ENCODE data around the gene TMX4.

The TMX4 gene

DNA sequence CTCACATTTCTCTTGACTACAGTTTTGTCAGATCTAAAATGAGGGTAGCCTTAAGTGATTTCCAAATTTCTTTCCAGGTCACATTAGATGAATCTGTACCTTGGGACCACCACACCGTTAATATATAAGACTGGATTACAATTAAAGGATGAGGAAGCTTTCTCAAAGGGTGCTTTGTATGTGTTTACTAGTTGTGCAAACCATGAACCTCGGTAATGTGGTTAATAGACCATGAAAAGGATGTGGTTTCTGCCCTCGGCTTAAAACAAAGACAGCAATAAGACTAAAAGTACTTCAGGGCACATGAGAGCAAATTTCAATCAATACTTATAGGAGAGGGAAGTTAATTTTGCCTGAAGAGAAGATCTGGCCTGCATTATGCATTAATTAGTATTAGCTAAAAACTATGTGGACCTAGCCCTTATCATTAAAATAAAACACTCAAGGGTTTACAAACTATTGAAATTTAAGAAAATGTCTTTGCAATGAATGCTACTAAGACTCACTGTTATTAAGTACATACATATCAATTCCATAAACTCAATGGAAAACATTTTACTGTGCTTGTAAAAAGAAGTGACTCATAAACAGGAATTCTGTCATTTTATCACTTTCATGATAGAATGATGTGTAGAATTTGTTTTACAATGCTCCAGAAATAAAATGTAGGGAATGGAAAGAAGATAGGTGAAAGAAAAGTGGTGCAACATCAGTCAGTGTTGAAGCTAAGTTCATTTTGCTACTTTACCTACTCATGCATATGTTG, 936 bp upstream of the TMX4 start:
- peak; percentile 91 for FAIRE-seq

GRCh38 chr20:8019998-8020247, 362 bp upstream of the TMX4 start:
- TF ChIP-seq POLR2A (IDR thresholded peaks at IDR 0.05; ENCODE audit: low read depth, low read length), result no peak
- no peak for TF ChIP-seq SPI1 (IDR thresholded peaks at IDR 0.05; ENCODE audit: low read depth, low read length)
- TF ChIP-seq PAX5 (IDR thresholded peaks at IDR 0.05; ENCODE audit: insufficient read depth, low read length, severe bottlenecking), result no peak
- no peak for TF ChIP-seq TAF1 (IDR thresholded peaks at IDR 0.05; ENCODE audit: low read depth, low read length)
- no peak for TF ChIP-seq POU2F2 (IDR thresholded peaks at IDR 0.05; ENCODE audit: low read depth, low read length)
- DNase-seq (ENCODE audit: insufficient read length, low spot score), result no peak
- FAIRE-seq, result no peak

More for the DNA sequence above, 936 bp upstream of the TMX4 start:
- no peak for DNase-seq (ENCODE audit: insufficient read length, low spot score)
- TF ChIP-seq TAF1 (IDR thresholded peaks at IDR 0.05; ENCODE audit: low read depth, low read length) (no peak), SPI1 (IDR thresholded peaks at IDR 0.05; ENCODE audit: low read depth, low read length) (no peak), POU2F2 (IDR thresholded peaks at IDR 0.05; ENCODE audit: low read depth, low read length) (no peak), POLR2A (IDR thresholded peaks at IDR 0.05; ENCODE audit: low read depth, low read length) (no peak), PAX5 (IDR thresholded peaks at IDR 0.05; ENCODE audit: insufficient read depth, low read length, severe bottlenecking) (no peak), POLR2AphosphoS5 (IDR thresholded peaks at IDR 0.05; ENCODE audit: low read depth, low read length) (no peak)

- peak; percentile 60 for DNase-seq (ENCODE audit: insufficient read length, low spot score)
- FAIRE-seq, result no peak
- TF ChIP-seq POLR2AphosphoS5 (IDR thresholded peaks at IDR 0.05; ENCODE audit: low read depth, low read length) (no peak), TAF1 (IDR thresholded peaks at IDR 0.05; ENCODE audit: low read depth, low read length) (0 out of 2 replicates have a peak, but pooled peaks have one; percentile 32), POLR2A (IDR thresholded peaks at IDR 0.05; ENCODE audit: low read depth, low read length) (no peak)
These were observed 659 bp downstream of the TMX4 start for GRCh38 chr20:8018958-8019245.

- TF ChIP-seq TAF1 (IDR thresholded peaks at IDR 0.05; ENCODE audit: low read depth, low read length) (no peak), POU2F2 (IDR thresholded peaks at IDR 0.05; ENCODE audit: low read depth, low read length) (no peak), POLR2A (IDR thresholded peaks at IDR 0.05; ENCODE audit: low read depth, low read length) (no peak), SPI1 (IDR thresholded peaks at IDR 0.05; ENCODE audit: low read depth, low read length) (no peak), PAX5 (IDR thresholded peaks at IDR 0.05; ENCODE audit: insufficient read depth, low read length, severe bottlenecking) (no peak), POLR2AphosphoS5 (IDR thresholded peaks at IDR 0.05; ENCODE audit: low read depth, low read length) (no peak)
These were observed 6.8 kb downstream of the TMX4 start for GRCh38 chr20:8012724-8013123.

DNA sequence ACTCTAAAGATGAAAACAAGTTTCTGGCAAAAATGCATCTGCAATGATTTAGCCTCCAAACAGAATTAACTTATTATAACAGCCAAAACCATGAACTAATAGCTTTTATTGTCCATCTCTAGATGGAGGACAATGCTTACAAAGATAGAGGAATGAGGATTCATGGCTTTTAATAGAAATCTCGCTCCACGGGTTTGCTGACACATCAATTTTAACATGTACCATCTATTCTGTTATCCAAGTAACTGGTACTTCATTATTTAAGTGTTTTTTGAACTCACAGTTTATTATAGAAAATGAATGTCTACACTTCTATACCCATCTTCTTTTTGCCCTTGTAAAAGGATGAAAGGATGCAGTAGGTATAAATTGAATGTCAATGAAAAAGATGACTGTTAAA, 10.8 kb downstream of the TMX4 start:
- DNase-seq (ENCODE audit: insufficient read length, low spot score) (no peak), FAIRE-seq (no peak)

More at GRCh38 chr20:8012724-8013123, 6.8 kb downstream of the TMX4 start:
- no peak for FAIRE-seq
- DNase-seq (ENCODE audit: insufficient read length, low spot score), result no peak

GRCh38 chr20:8007490-8007889, 12.1 kb downstream of the TMX4 start:
- TF ChIP-seq POLR2AphosphoS5 (IDR thresholded peaks at IDR 0.05; ENCODE audit: low read depth, low read length) (no peak), POU2F2 (IDR thresholded peaks at IDR 0.05; ENCODE audit: low read depth, low read length) (no peak), TAF1 (IDR thresholded peaks at IDR 0.05; ENCODE audit: low read depth, low read length) (no peak), PAX5 (IDR thresholded peaks at IDR 0.05; ENCODE audit: insufficient read depth, low read length, severe bottlenecking) (no peak), POLR2A (IDR thresholded peaks at IDR 0.05; ENCODE audit: low read depth, low read length) (no peak), SPI1 (IDR thresholded peaks at IDR 0.05; ENCODE audit: low read depth, low read length) (no peak)
- FAIRE-seq (no peak), DNase-seq (ENCODE audit: insufficient read length, low spot score) (no peak)

More for the DNA sequence above, 10.8 kb downstream of the TMX4 start:
- TF ChIP-seq POLR2A (IDR thresholded peaks at IDR 0.05; ENCODE audit: low read depth, low read length), result no peak
- TF ChIP-seq TAF1 (IDR thresholded peaks at IDR 0.05; ENCODE audit: low read depth, low read length), result no peak
- no peak for TF ChIP-seq POLR2AphosphoS5 (IDR thresholded peaks at IDR 0.05; ENCODE audit: low read depth, low read length)
- TF ChIP-seq POU2F2 (IDR thresholded peaks at IDR 0.05; ENCODE audit: low read depth, low read length), result no peak
- no peak for TF ChIP-seq SPI1 (IDR thresholded peaks at IDR 0.05; ENCODE audit: low read depth, low read length)
- TF ChIP-seq PAX5 (IDR thresholded peaks at IDR 0.05; ENCODE audit: insufficient read depth, low read length, severe bottlenecking), result no peak

DNA sequence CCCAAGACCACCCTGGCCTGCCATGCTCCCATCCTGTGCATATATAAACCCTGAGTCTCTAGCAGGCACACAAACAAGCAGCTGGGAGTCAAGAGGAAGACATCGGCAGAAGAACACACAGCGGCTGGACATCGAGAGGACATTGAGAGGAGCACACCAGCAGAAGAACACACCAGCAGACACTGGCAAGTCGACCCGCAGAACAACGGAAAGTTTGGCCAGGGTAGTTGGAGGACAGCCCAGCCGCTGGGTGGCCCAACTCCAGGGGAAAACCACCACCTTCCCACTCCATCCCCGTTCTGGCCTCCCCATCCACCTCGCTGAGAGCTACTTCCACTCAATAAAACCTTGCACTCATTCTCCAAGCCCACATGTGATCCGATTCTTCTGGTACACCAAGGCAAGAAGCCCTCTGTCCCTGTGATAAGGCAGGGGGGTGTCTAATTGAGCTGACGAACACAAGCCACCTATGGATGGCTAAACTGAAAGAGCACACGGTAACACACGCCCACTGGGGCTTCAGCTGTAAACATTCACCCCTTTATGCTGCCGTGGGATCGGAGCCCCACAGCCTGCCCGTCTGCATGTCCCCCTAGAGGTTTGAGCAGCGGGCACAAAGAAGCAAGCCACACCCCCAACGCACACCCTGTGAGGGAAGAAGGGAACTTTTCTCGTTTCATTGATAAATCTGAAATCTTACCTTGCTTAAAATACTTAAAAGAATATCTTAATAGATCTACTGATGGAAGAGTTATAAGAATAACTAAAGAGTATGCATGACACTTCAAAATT, 13.8 kb downstream of the TMX4 start:
- no peak for DNase-seq (ENCODE audit: insufficient read length, low spot score)

GRCh38 chr20:8005033-8005432, 14.5 kb downstream of the TMX4 start:
- FAIRE-seq, result no peak
- TF ChIP-seq SPI1 (IDR thresholded peaks at IDR 0.05; ENCODE audit: low read depth, low read length), result no peak
- TF ChIP-seq POU2F2 (IDR thresholded peaks at IDR 0.05; ENCODE audit: low read depth, low read length), result no peak
- no peak for TF ChIP-seq TAF1 (IDR thresholded peaks at IDR 0.05; ENCODE audit: low read depth, low read length)
- no peak for TF ChIP-seq PAX5 (IDR thresholded peaks at IDR 0.05; ENCODE audit: insufficient read depth, low read length, severe bottlenecking)
- TF ChIP-seq POLR2A (IDR thresholded peaks at IDR 0.05; ENCODE audit: low read depth, low read length), result no peak
- no peak for TF ChIP-seq POLR2AphosphoS5 (IDR thresholded peaks at IDR 0.05; ENCODE audit: low read depth, low read length)
- DNase-seq (ENCODE audit: insufficient read length, low spot score), result no peak

More for the DNA sequence above, 13.8 kb downstream of the TMX4 start:
- no peak for TF ChIP-seq POLR2A (IDR thresholded peaks at IDR 0.05; ENCODE audit: low read depth, low read length)
- no peak for TF ChIP-seq PAX5 (IDR thresholded peaks at IDR 0.05; ENCODE audit: insufficient read depth, low read length, severe bottlenecking)
- no peak for TF ChIP-seq POU2F2 (IDR thresholded peaks at IDR 0.05; ENCODE audit: low read depth, low read length)
- TF ChIP-seq SPI1 (IDR thresholded peaks at IDR 0.05; ENCODE audit: low read depth, low read length), result no peak
- no peak for TF ChIP-seq POLR2AphosphoS5 (IDR thresholded peaks at IDR 0.05; ENCODE audit: low read depth, low read length)
- TF ChIP-seq TAF1 (IDR thresholded peaks at IDR 0.05; ENCODE audit: low read depth, low read length), result no peak
- FAIRE-seq, result no peak

DNA sequence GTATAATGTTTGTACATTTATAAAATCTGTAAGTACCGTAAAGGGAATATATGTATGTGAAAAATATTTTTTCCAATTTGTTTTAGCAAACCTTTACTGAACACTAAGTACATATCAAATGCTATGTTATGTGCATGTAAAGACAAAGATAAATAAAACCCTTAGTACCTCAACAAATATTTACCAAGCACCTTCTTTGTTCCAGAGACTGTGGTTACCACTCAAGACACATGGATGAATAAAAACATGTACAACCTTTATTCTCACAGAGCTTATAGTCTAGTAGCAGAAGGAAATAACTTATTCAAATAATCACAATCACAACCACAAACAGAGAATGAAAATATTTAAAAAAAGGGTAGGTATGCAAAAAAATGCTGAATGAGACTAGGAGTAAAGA, 17.5 kb downstream of the TMX4 start:
- FAIRE-seq, result no peak
- no peak for DNase-seq (ENCODE audit: insufficient read length, low spot score)

More for the DNA sequence above, 17.5 kb downstream of the TMX4 start:
- TF ChIP-seq SPI1 (IDR thresholded peaks at IDR 0.05; ENCODE audit: low read depth, low read length) (no peak), POU2F2 (IDR thresholded peaks at IDR 0.05; ENCODE audit: low read depth, low read length) (no peak), POLR2AphosphoS5 (IDR thresholded peaks at IDR 0.05; ENCODE audit: low read depth, low read length) (no peak), POLR2A (IDR thresholded peaks at IDR 0.05; ENCODE audit: low read depth, low read length) (no peak), PAX5 (IDR thresholded peaks at IDR 0.05; ENCODE audit: insufficient read depth, low read length, severe bottlenecking) (no peak), TAF1 (IDR thresholded peaks at IDR 0.05; ENCODE audit: low read depth, low read length) (no peak)
